HEK293T (cell line): ENCODE data around the gene SERGEF.

Source experiments
- BHLHE40 ChIP-seq: fragments of 450-650 bp; IDR thresholded peaks from 2 replicates; pipeline ENCODE4 v1.6.1; 2016; ENCODE audit warnings: mild to moderate bottlenecking, moderate library complexity, borderline replicate concordance
- CTBP1 ChIP-seq: fragments of 450-650 bp; IDR thresholded peaks from 2 replicates; pipeline ENCODE4 v1.6.1; 2016; ENCODE audit warnings: borderline replicate concordance
- FOXA1 ChIP-seq: fragments of 450-650 bp; IDR thresholded peaks from 2 replicates; pipeline ENCODE4 v1.6.1; 2016; ENCODE audit warnings: mild to moderate bottlenecking
- L3MBTL2 ChIP-seq: fragments of 450-650 bp; conservative IDR thresholded peaks from 2 replicates; pipeline ENCODE4 v1.6.1; 2016; ENCODE audit warnings: mild to moderate bottlenecking
- SP1 ChIP-seq: fragments of 450-650 bp; IDR thresholded peaks from 2 replicates; pipeline ENCODE4 v1.6.1; 2017
- SUZ12 ChIP-seq: fragments of 450-650 bp; IDR thresholded peaks from 2 replicates; pipeline ENCODE4 v1.6.1; 2016; ENCODE audit warnings: mild to moderate bottlenecking
- ZNF384 ChIP-seq: fragments of 450-650 bp; IDR thresholded peaks from 2 replicates; pipeline ENCODE4 v1.6.1; 2016
- TF ChIP-seq, protein P1 (sequence below): fragments of 450-650 bp; IDR thresholded peaks from 2 replicates; pipeline ENCODE4 v1.6.1; 2016

DNA sequence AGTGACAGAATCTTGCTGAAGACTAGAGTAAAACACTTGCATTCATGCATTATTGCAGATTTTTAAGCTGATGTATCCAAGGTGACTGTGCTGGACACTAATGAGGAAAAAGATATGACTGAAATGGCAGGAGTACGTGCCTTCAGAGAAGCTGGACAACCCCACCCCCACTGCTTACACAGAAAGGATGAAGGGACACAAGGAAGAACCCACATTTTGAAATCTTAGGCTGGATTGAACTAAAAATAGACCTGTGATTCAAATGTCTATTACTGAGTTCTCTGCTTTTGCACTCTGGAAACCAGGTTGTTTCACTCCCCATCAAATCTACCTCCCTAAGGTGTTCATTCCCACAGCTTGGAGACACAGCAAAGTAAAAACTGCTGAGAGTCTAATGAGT is 161.2 kb downstream of the SERGEF start:
- TF ChIP-seq SP1, result no peak
- no peak for TF ChIP-seq CTBP1
- TF ChIP-seq BHLHE40, result no peak
- no peak for TF ChIP-seq ZNF384
- TF ChIP-seq, protein P1, sequence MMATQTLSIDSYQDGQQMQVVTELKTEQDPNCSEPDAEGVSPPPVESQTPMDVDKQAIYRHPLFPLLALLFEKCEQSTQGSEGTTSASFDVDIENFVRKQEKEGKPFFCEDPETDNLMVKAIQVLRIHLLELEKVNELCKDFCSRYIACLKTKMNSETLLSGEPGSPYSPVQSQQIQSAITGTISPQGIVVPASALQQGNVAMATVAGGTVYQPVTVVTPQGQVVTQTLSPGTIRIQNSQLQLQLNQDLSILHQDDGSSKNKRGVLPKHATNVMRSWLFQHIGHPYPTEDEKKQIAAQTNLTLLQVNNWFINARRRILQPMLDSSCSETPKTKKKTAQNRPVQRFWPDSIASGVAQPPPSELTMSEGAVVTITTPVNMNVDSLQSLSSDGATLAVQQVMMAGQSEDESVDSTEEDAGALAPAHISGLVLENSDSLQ, result no peak
- no peak for TF ChIP-seq SUZ12
- no peak for TF ChIP-seq FOXA1
- no peak for TF ChIP-seq L3MBTL2
